ENCODE data around the gene RPS6KA1.
"Not testable (repeated sequence)": the region's sequence is repeated elsewhere in the genome, so short reads cannot be mapped to it uniquely, and the experiment has no call there.

DNA sequence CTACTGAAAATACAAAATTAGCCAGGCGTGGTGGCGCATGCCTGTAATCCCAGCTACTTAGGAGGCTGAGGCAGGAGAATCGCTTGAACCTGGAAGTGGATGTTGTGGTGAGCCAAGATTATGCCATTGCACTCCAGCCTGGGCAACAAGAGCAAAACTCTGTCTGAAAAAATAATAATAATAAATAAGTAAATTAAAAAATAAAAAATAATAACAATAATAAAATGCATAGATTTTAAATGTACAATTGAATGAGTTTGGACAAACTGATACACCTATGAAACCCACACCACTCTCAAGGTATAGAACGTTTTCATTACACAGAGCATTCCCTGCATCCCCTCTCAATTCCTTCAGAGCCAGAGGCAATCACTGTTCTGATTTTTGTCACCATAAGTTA lies 55.0 kb downstream of the RPS6KA1 start:
- TF ChIP-seq, protein P1, sequence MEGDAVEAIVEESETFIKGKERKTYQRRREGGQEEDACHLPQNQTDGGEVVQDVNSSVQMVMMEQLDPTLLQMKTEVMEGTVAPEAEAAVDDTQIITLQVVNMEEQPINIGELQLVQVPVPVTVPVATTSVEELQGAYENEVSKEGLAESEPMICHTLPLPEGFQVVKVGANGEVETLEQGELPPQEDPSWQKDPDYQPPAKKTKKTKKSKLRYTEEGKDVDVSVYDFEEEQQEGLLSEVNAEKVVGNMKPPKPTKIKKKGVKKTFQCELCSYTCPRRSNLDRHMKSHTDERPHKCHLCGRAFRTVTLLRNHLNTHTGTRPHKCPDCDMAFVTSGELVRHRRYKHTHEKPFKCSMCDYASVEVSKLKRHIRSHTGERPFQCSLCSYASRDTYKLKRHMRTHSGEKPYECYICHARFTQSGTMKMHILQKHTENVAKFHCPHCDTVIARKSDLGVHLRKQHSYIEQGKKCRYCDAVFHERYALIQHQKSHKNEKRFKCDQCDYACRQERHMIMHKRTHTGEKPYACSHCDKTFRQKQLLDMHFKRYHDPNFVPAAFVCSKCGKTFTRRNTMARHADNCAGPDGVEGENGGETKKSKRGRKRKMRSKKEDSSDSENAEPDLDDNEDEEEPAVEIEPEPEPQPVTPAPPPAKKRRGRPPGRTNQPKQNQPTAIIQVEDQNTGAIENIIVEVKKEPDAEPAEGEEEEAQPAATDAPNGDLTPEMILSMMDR (IDR thresholded peaks at IDR 0.05; ENCODE audit: insufficient read depth, low read length) = not testable (repeated sequence)
- TF ChIP-seq POLR2AphosphoS5 (IDR thresholded peaks at IDR 0.05; ENCODE audit: low read depth) = not testable (repeated sequence)

Data from HL-60 (cell line).